ENCODE measurements around the gene CTDSPL2.
A peak's percentile ranks its signal among the peaks of the same experiment; 100 is the strongest.

Gene CTDSPL2

GRCh38 chr15:44426975-44427755 is at the start of gene CTDSPL2:
Gene CTDSPL2, plus strand, starts transcription at chr15:44427629. Its CDS starts 31,386 bp downstream, at chr15:44459015.
- no peak for TF ChIP-seq CTCF (conservative IDR thresholded peaks at IDR 0.05; ENCODE audit: low read length)

DNA sequence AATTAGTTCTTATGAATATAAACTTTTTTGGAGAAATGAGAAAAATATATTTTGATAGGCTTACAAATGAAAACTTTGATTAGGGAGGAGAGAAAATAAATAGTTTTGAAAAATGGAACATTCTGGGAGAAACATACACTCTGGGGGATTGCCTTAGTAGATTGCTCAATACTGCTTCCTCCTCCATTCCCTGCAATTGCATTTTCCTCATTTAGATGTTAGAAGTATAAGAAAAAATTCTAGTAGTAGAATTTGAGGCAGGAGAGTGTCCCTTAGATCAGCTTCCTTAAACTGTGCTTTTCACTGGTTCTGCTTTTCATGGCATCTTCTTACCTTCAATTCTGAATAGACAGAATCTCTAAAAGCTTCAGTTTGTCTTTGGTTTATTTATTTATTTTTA is 46.2 kb upstream of the CTDSPL2 start:
- DNase-seq (ENCODE audit: low read depth): peak; percentile 30
- no peak overlapping the region for H3K4me3 ChIP-seq (ENCODE audit: low read length)
- no peak for TF ChIP-seq CTCF (conservative IDR thresholded peaks at IDR 0.05; ENCODE audit: low read length)

More at GRCh38 chr15:44426975-44427755, at the start of gene CTDSPL2:
- H3K4me3 ChIP-seq (ENCODE audit: low read length): peak within 1 kb of the TSS; percentile 97
- DNase-seq (ENCODE audit: low read depth): peak; percentile 99

- DNase-seq (ENCODE audit: low read depth): no peak
- no peak overlapping the region for H3K4me3 ChIP-seq (ENCODE audit: low read length)
- TF ChIP-seq CTCF (conservative IDR thresholded peaks at IDR 0.05; ENCODE audit: low read length): no peak
These were observed 42.0 kb upstream of the CTDSPL2 start for GRCh38 chr15:44385344-44385942.

DNA sequence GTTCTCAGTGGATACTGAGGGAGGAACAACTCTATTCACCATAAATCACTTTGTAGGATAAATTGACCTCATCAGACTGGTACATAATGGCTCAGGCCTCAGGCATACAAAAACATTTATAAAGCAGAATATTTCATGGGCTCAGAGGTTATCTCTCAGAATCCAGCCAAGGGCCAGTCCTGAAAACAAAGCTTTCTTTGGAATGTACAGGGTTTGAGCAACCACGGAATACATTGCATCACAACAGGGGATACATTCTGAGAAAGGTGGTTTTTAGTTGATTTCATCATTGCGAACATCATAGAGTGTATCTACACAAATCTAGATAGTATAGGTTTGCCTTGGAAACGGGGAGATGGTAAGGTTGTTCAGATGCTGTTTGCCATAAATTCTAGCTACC is 33.4 kb upstream of the CTDSPL2 start:
- H3K4me3 ChIP-seq (ENCODE audit: low read length): no peak overlapping the region
- DNase-seq (ENCODE audit: low read depth): peak; percentile 3
- TF ChIP-seq CTCF (conservative IDR thresholded peaks at IDR 0.05; ENCODE audit: low read length): no peak

GRCh38 chr15:44394562-44394961 is 32.9 kb upstream of the CTDSPL2 start:
- no peak overlapping the region for H3K4me3 ChIP-seq (ENCODE audit: low read length)
- DNase-seq (ENCODE audit: low read depth): no peak
- TF ChIP-seq CTCF (conservative IDR thresholded peaks at IDR 0.05; ENCODE audit: low read length): no peak

GRCh38 chr15:44397869-44398268 is 29.6 kb upstream of the CTDSPL2 start:
- H3K4me3 ChIP-seq (ENCODE audit: low read length): no peak overlapping the region
- no peak for TF ChIP-seq CTCF (conservative IDR thresholded peaks at IDR 0.05; ENCODE audit: low read length)
- no peak for DNase-seq (ENCODE audit: low read depth)

GRCh38 chr15:44414001-44414400 is 13.4 kb upstream of the CTDSPL2 start:
- H3K4me3 ChIP-seq (ENCODE audit: low read length): no peak overlapping the region
- no peak for TF ChIP-seq CTCF (conservative IDR thresholded peaks at IDR 0.05; ENCODE audit: low read length)
- no peak for DNase-seq (ENCODE audit: low read depth)

All from AG10803 (cell line).